Osteocyte (in vitro differentiated cells): ENCODE measurements around the gene PHC3. TPM values are rescaled to one million over a fixed set of nuclear protein-coding genes. Genes with fewer than 3 reads are reported as not detected.

Experiments
- DNase-seq: peaks from one replicate; pipeline ENCODE4 v3.0.0; 2021; ENCODE audit warnings: mixed read lengths; ENCODE audit not compliant: unreplicated experiment; ENCODE audit errors: extremely low spot score
- H3K27ac Mint-ChIP-seq: one replicate; pipeline ENCODE4 v1.8.0; 2021; ENCODE audit warnings: mild to moderate bottlenecking, mixed read lengths; ENCODE audit not compliant: unreplicated experiment
- H3K27me3 Mint-ChIP-seq: one replicate; pipeline ENCODE4 v1.8.0; 2021; ENCODE audit warnings: mixed read lengths; ENCODE audit not compliant: unreplicated experiment
- H3K36me3 Mint-ChIP-seq: one replicate; pipeline ENCODE4 v1.8.0; 2021; ENCODE audit warnings: mixed read lengths; ENCODE audit not compliant: unreplicated experiment
- H3K4me1 Mint-ChIP-seq: one replicate; pipeline ENCODE4 v1.8.0; 2021; ENCODE audit warnings: mixed read lengths; ENCODE audit not compliant: unreplicated experiment
- H3K4me3 Mint-ChIP-seq: one replicate; pipeline ENCODE4 v1.8.0; 2021; ENCODE audit warnings: mild to moderate bottlenecking, moderate library complexity, mixed read lengths; ENCODE audit not compliant: unreplicated experiment
- H3K9me3 Mint-ChIP-seq: one replicate; pipeline ENCODE4 v1.8.0; 2021; ENCODE audit warnings: mixed read lengths; ENCODE audit not compliant: unreplicated experiment
- CTCF ChIP-seq: fragments of 200-600 bp; sonication (generic); IDR thresholded peaks from 2 replicates; pipeline ENCODE4 v1.5.0; 2021; ENCODE audit warnings: antibody characterized with exemption, mild to moderate bottlenecking, moderate library complexity
- total RNA-seq: library from RNA; stranded (reverse); gene quantifications from 2 replicates; pipeline ENCODE4 v1.2.1, GENCODE V29; 2021

PHC3 gene
- total RNA-seq, 1 donor from 2014 or later: 52.3 TPM

GRCh38 chr3:170090601-170090981 lies 90.9 kb downstream of the PHC3 start:
- no peak for DNase-seq
- Mint-ChIP-seq H3K4me3 (no peak overlapping the region), H3K4me1 (peaks cover 4% of the 10 kb centered on the region), H3K36me3 (peaks cover 39% of the 10 kb centered on the region), H3K27ac (no peak overlapping the region), H3K9me3 (no peaks in the 10 kb centered on the region), H3K27me3 (no peaks in the 10 kb centered on the region)
- TF ChIP-seq CTCF: no peak

- Mint-ChIP-seq H3K4me1 (peaks cover 4% of the 10 kb centered on the region), H3K9me3 (no peaks in the 10 kb centered on the region), H3K27me3 (no peaks in the 10 kb centered on the region), H3K27ac (no peak overlapping the region), H3K36me3 (peaks cover 40% of the 10 kb centered on the region), H3K4me3 (no peak overlapping the region)
- DNase-seq: no peak
- TF ChIP-seq CTCF: no peak
These were observed 91.5 kb downstream of the PHC3 start for GRCh38 chr3:170089862-170090600.

- Mint-ChIP-seq H3K27ac (no peak overlapping the region), H3K4me3 (no peak overlapping the region), H3K27me3 (no peaks in the 10 kb centered on the region), H3K4me1 (no peaks in the 10 kb centered on the region), H3K36me3 (peaks cover 49% of the 10 kb centered on the region), H3K9me3 (no peaks in the 10 kb centered on the region)
- no peak for DNase-seq
- no peak for TF ChIP-seq CTCF
These were observed 96.1 kb downstream of the PHC3 start for GRCh38 chr3:170085396-170085795.

- H3K4me1 Mint-ChIP-seq: peaks cover 9% of the 10 kb centered on the region
- no peak overlapping the region for H3K27ac Mint-ChIP-seq
- H3K4me3 Mint-ChIP-seq: no peak overlapping the region
- no peaks in the 10 kb centered on the region for H3K9me3 Mint-ChIP-seq
- no peak for DNase-seq
- TF ChIP-seq CTCF: no peak
- no peaks in the 10 kb centered on the region for H3K27me3 Mint-ChIP-seq
- peaks cover 45% of the 10 kb centered on the region for H3K36me3 Mint-ChIP-seq
These were observed 98.2 kb downstream of the PHC3 start for GRCh38 chr3:170083343-170083742.

- Mint-ChIP-seq H3K27ac (no peak overlapping the region), H3K9me3 (no peaks in the 10 kb centered on the region), H3K36me3 (peaks cover 44% of the 10 kb centered on the region), H3K4me3 (no peak overlapping the region), H3K27me3 (no peaks in the 10 kb centered on the region), H3K4me1 (peaks cover 9% of the 10 kb centered on the region)
- DNase-seq: no peak
- TF ChIP-seq CTCF: no peak
These were observed 100.3 kb downstream of the PHC3 start for GRCh38 chr3:170081079-170081741.
